Ectodermal cell (in vitro differentiated cells): ENCODE measurements around the gene SSUH2.
"Not testable (repeated sequence)": the region's sequence is repeated elsewhere in the genome, so short reads cannot be mapped to it uniquely, and the experiment has no call there.

Experiments used
- H3K27ac ChIP-seq: 2 replicates; pipeline ENCODE4 v1.7.0; 2013; ENCODE audit warnings: mild to moderate bottlenecking, low read depth, low read length; ENCODE audit not compliant: insufficient read depth, poor library complexity, severe bottlenecking
- H3K27me3 ChIP-seq: 2 replicates; pipeline ENCODE4 v1.7.0; 2013; ENCODE audit warnings: mild to moderate bottlenecking, low read length; ENCODE audit not compliant: insufficient read depth, control insufficient read depth, poor library complexity, severe bottlenecking
- H3K36me3 ChIP-seq: one replicate; pipeline ENCODE4 v1.7.0; 2013; ENCODE audit warnings: low read length; ENCODE audit not compliant: control insufficient read depth, insufficient read depth
- H3K4me1 ChIP-seq: one replicate; pipeline ENCODE4 v1.7.0; 2013; ENCODE audit warnings: low read length; ENCODE audit not compliant: control insufficient read depth, insufficient read depth
- H3K4me3 ChIP-seq: 2 replicates; pipeline ENCODE4 v1.7.0; 2013; ENCODE audit warnings: low read depth, low read length, control low read depth; ENCODE audit not compliant: insufficient read depth
- H3K9me3 ChIP-seq: 2 replicates; pipeline ENCODE4 v1.7.0; 2013; ENCODE audit warnings: mild to moderate bottlenecking, low read length, moderate library complexity; ENCODE audit not compliant: control insufficient read depth
- WGBS, 2 experiments: methylation state at CpG; one replicate each; pipeline ENCODE4 v1.1.7; 2013; ENCODE audit warnings: missing lambda C conversion rate in 2 of 2; 5-methylcytosine and 5-hydroxymethylcytosine counted together

Gene SSUH2

GRCh38 chr3:8659242-8659641, 14.6 kb upstream of the SSUH2 start:
- H3K36me3 ChIP-seq, result no peaks in the 10 kb centered on the region
- WGBS, 2 experiments, result 91 to 94% methylated on average over 4 of the region's 4 CpGs
- H3K4me3 ChIP-seq, result no peak overlapping the region
- H3K9me3 ChIP-seq, result peaks cover 3% of the 10 kb centered on the region
- peaks cover 5% of the 10 kb centered on the region for H3K4me1 ChIP-seq
- H3K27ac ChIP-seq, result no peak overlapping the region
- no peaks in the 10 kb centered on the region for H3K27me3 ChIP-seq

GRCh38 chr3:8658306-8659212, 14.0 kb upstream of the SSUH2 start:
- H3K27ac ChIP-seq, result no peak overlapping the region
- H3K36me3 ChIP-seq, result no peaks in the 10 kb centered on the region
- peaks cover 4% of the 10 kb centered on the region for H3K9me3 ChIP-seq
- no peak overlapping the region for H3K4me3 ChIP-seq
- peaks cover 5% of the 10 kb centered on the region for H3K4me1 ChIP-seq
- H3K27me3 ChIP-seq, result no peaks in the 10 kb centered on the region
- WGBS, 2 experiments, result 86 to 90% methylated on average over 12 of the region's 12 CpGs

- H3K27ac ChIP-seq, result no peak overlapping the region
- no peak overlapping the region for H3K4me3 ChIP-seq
- H3K9me3 ChIP-seq, result peaks cover 4% of the 10 kb centered on the region
- 96 to 98% methylated on average over 8 of the region's 8 CpGs for WGBS, 2 experiments
- no peaks in the 10 kb centered on the region for H3K36me3 ChIP-seq
- H3K4me1 ChIP-seq, result peaks cover 5% of the 10 kb centered on the region
- H3K27me3 ChIP-seq, result no peaks in the 10 kb centered on the region
Measured at GRCh38 chr3:8657804-8658305, 13.3 kb upstream of the SSUH2 start.

DNA sequence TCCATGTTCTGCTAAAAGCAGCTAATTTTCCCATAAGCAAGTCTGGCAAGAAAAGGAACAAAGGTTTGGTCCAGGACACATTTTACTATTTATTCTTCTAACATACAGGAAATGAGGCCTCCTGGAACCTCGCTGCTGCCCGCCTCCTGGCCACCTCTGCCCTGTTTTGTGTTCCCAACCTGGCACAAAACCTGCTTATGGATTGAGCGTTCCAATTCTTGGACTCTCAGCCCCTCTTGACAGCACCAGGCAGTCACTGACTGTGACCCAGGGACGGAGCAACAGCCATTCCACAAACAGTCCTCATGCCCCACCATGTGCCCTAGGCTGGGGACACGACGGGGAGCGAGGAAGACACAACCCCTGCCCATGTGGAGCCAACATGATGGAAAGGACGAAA, 11.6 kb upstream of the SSUH2 start:
- Histone ChIP-seq H3K4me3 (no peak overlapping the region), H3K27me3 (no peaks in the 10 kb centered on the region), H3K36me3 (no peaks in the 10 kb centered on the region), H3K4me1 (peaks cover 5% of the 10 kb centered on the region), H3K9me3 (peaks cover 4% of the 10 kb centered on the region), H3K27ac (no peak overlapping the region)
- WGBS, 2 experiments, result 94% methylated on average over 8 of the region's 8 CpGs

DNA sequence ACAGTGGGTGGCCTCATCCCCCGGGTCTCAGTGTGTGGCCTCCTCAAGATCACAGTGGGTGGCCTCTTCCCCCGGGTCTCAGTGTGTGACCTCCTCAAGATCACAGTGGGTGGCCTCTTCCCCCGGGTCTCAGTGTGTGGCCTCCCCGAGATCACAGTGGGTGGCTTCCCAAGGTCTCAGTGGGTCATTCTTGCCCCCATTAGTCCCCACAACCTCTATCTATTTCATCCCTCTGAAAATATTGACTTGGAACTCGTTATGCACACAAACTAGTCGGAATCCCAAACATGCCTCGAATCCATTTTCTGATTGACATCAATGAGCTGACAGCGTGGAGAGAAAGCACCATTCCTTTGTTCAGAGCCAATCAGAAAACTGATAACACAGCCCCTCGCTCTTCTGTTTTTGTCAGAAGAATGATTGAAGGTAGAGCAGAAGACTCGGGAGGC, 10.8 kb upstream of the SSUH2 start:
- Histone ChIP-seq H3K27ac (no peak overlapping the region), H3K4me1 (peaks cover 5% of the 10 kb centered on the region), H3K27me3 (no peaks in the 10 kb centered on the region), H3K4me3 (no peak overlapping the region), H3K36me3 (no peaks in the 10 kb centered on the region), H3K9me3 (peaks cover 4% of the 10 kb centered on the region)
- 86 to 91% methylated on average over 10 of the region's 10 CpGs for WGBS, 2 experiments

DNA sequence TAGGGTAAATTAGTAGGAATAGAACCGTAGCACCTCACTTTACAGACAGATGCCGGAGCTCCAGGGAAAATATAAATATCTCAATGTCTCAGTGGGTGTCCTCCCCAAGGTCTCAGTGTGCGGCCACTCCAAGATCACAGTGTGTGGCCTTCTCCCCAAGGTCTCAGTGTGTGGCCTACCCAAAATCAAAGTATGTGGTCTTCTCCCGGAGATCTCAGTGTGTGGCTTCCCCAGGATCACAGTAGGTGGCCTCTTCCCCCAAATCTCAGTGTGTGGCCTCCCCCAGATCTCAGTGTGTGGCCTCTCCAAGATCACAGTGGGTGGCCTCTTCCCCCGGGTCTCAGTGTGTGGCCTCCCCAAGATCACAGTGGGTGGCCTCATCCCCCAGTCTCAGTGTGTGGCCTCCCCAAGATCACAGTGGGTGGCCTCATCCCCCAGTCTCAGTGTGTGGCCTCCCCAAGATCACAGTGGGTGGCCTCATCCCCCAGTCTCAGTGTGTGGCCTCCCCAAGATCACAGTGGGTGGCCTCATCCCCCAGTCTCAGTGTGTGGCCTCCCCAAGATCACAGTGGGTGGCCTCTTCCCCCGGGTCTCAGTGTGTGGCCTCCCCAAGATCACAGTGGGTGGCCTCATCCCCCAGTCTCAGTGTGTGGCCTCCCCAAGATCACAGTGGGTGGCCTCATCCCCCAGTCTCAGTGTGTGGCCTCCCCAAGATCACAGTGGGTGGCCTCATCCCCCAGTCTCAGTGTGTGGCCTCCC, 10.2 kb upstream of the SSUH2 start:
- not testable (repeated sequence) for H3K27me3 ChIP-seq, H3K4me3 ChIP-seq, H3K27ac ChIP-seq, H3K36me3 ChIP-seq, H3K4me1 ChIP-seq, H3K9me3 ChIP-seq
- whole genome bisulfite sequencing, 2 experiments, result 92 to 98% methylated on average over 4 of the region's 6 CpGs

DNA sequence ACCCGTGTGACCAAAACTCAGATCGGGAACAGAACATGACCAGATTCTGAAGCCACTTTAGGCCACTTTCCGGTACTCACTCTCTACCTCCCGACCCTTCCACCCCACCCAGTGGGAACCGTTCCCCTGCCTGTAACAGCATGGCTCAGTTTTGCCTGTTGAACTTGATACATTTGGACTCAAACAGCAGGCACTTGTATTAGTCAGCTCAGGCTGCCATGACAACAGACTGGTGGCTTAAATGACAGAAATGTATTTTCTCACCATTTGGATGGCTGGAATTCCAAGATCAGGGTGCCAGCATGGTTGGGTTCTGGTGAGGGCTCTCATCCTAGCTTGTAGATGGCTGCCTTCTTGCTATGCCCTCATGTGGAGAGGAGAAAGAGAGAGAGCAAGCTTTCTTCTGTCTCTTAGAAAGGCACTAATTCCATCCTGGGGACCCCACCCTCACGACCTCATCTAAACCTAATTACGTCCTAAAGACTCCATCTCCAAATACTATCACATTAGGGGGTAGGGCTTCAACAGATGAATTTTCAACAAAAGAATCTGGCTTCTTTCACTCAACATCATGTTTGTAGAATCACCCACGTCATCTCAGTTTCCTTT, 9.3 kb upstream of the SSUH2 start:
- Histone ChIP-seq H3K27ac (no peak overlapping the region), H3K9me3 (peaks cover 4% of the 10 kb centered on the region)
- WGBS, 2 experiments, result 94 to 95% methylated on average over 8 of the region's 8 CpGs

GRCh38 chr3:8652324-8652987, 7.9 kb upstream of the SSUH2 start:
- Histone ChIP-seq H3K27me3 (peaks cover 3% of the 10 kb centered on the region), H3K4me1 (no peaks in the 10 kb centered on the region), H3K36me3 (no peaks in the 10 kb centered on the region), H3K9me3 (peaks cover 4% of the 10 kb centered on the region), H3K27ac (no peak overlapping the region), H3K4me3 (no peak overlapping the region)
- 87% methylated on average over 2 of the region's 2 CpGs for WGBS, 2 experiments

More for the DNA sequence above, 9.3 kb upstream of the SSUH2 start:
- Histone ChIP-seq H3K36me3 (no peaks in the 10 kb centered on the region), H3K27me3 (peaks cover 3% of the 10 kb centered on the region), H3K4me3 (no peak overlapping the region), H3K4me1 (peaks cover 5% of the 10 kb centered on the region)

- Histone ChIP-seq H3K27ac (no peak overlapping the region), H3K4me1 (no peaks in the 10 kb centered on the region), H3K4me3 (no peak overlapping the region), H3K27me3 (peaks cover 3% of the 10 kb centered on the region), H3K36me3 (no peaks in the 10 kb centered on the region), H3K9me3 (peaks cover 4% of the 10 kb centered on the region)
- WGBS, 2 experiments, result 85% methylated on average over 12 of the region's 12 CpGs
Measured at GRCh38 chr3:8651418-8652323, 7.1 kb upstream of the SSUH2 start.
